DND-41 (cell line): ENCODE measurements around the gene GPR153.

Source experiments
- CTCF ChIP-seq: IDR thresholded peaks from 2 replicates; pipeline ENCODE4 v1.5.1; 2012; ENCODE audit warnings: borderline replicate concordance, low read length, moderate library complexity, mild to moderate bottlenecking; ENCODE audit not compliant: poor library complexity, severe bottlenecking; ENCODE audit errors: extremely low read depth
- EZH2 ChIP-seq: IDR thresholded peaks from 3 replicates; pipeline ENCODE4 v1.6.1; 2012; ENCODE audit warnings: borderline replicate concordance, low read depth, mild to moderate bottlenecking, moderate library complexity, low read length, inconsistent platforms; ENCODE audit not compliant: severe bottlenecking

- TF ChIP-seq CTCF (no peak), EZH2 (no peak)
These were observed 21.6 kb downstream of the GPR153 start for GRCh38 chr1:6239213-6239752.
